Colonic mucosa (tissue), 4 donors: Measurements from ENCODE around the gene CPEB4. TPM values are rescaled to one million over a fixed set of nuclear protein-coding genes. Genes with fewer than 3 reads are reported as not detected.

Source experiments
- DNase-seq: peaks from one replicate; pipeline ENCODE4 v3.0.0-alpha.2; 2020
- H3K27ac ChIP-seq: fragments of 200-600 bp; one replicate; pipeline ENCODE4 v1.8.0; 2021
- H3K27me3 ChIP-seq: fragments of 200-600 bp; one replicate; pipeline ENCODE4 v1.8.0; 2021
- H3K36me3 ChIP-seq: fragments of 200-600 bp; one replicate; pipeline ENCODE4 v1.8.0; 2021
- H3K4me1 ChIP-seq: fragments of 200-600 bp; one replicate; pipeline ENCODE4 v1.8.0; 2021; ENCODE audit warnings: mild to moderate bottlenecking
- H3K4me3 ChIP-seq: fragments of 200-600 bp; one replicate; pipeline ENCODE4 v1.8.0; 2021
- H3K9ac ChIP-seq, 2 donors: one replicate each; pipeline ENCODE4 v1.7.0; 2013; ENCODE audit warnings: control low read depth in 2 of 2, low read depth in 2 of 2, low read length in 2 of 2
- H3K9me3 ChIP-seq: fragments of 200-600 bp; one replicate; pipeline ENCODE4 v1.8.0; 2021
- intact Hi-C: fragments of 100-400 bp; cut with DNase I; formaldehyde crosslinking; loops from one replicate; pipeline ENCODE4 v1.14.1; 2022
- total RNA-seq, 2 donors: library from RNA; stranded (reverse); fragmentation: NEBNext Ultra II Directional in 1 of 2; extraction: Animal tissue kit (Norgen Biotek cat#: 25700) in 1 of 2; gene quantifications; one replicate each; pipeline ENCODE4 v1.2.1, GENCODE V29; 2021
- TF ChIP-seq, protein P1 (sequence below): fragments of 200-600 bp; IDR thresholded peaks from one replicate; pipeline ENCODE4 v1.8.0; 2022; ENCODE audit warnings: antibody characterized with exemption, mild to moderate bottlenecking
- donor health status: healthy.
- donor health status: DM: no; HTN: no; CAD: no.
- donor health status: DM: no; HTN: no; CAD: no.

The CPEB4 gene
- total RNA-seq, 2 donors from 2014 or later = 23.3 to 41.7 TPM

DNA sequence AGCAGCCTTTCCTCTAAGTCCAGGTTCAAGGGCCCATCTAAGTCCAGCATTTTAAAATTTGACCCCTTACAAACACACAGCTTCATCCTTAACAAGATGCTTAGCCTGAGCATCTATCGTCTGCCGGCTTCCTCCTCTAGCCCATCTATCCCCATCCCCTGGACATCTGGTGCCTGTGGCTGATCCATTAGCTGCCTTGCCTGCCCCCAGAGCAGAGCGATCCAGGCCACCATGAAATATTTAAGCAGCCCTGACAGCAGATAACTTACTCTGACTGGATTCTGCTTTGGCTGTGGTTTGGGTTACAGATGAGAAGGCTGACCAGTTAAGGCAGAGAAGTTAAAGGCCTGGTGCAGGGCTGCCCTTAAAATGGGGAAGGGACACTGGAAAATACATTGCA lies 30.9 kb upstream of the CPEB4 start:
- Histone ChIP-seq H3K4me3 (no peak overlapping the region), H3K4me1 (peaks cover 3% of the 10 kb centered on the region), H3K27ac (no peak overlapping the region), H3K9ac (no peak overlapping the region), H3K9me3 (no peaks in the 10 kb centered on the region), H3K36me3 (no peaks in the 10 kb centered on the region), H3K27me3 (no peaks in the 10 kb centered on the region)
- intact Hi-C loops = no loop called here
- TF ChIP-seq, protein P1, sequence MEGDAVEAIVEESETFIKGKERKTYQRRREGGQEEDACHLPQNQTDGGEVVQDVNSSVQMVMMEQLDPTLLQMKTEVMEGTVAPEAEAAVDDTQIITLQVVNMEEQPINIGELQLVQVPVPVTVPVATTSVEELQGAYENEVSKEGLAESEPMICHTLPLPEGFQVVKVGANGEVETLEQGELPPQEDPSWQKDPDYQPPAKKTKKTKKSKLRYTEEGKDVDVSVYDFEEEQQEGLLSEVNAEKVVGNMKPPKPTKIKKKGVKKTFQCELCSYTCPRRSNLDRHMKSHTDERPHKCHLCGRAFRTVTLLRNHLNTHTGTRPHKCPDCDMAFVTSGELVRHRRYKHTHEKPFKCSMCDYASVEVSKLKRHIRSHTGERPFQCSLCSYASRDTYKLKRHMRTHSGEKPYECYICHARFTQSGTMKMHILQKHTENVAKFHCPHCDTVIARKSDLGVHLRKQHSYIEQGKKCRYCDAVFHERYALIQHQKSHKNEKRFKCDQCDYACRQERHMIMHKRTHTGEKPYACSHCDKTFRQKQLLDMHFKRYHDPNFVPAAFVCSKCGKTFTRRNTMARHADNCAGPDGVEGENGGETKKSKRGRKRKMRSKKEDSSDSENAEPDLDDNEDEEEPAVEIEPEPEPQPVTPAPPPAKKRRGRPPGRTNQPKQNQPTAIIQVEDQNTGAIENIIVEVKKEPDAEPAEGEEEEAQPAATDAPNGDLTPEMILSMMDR = no peak
- DNase-seq = no peak

DNA sequence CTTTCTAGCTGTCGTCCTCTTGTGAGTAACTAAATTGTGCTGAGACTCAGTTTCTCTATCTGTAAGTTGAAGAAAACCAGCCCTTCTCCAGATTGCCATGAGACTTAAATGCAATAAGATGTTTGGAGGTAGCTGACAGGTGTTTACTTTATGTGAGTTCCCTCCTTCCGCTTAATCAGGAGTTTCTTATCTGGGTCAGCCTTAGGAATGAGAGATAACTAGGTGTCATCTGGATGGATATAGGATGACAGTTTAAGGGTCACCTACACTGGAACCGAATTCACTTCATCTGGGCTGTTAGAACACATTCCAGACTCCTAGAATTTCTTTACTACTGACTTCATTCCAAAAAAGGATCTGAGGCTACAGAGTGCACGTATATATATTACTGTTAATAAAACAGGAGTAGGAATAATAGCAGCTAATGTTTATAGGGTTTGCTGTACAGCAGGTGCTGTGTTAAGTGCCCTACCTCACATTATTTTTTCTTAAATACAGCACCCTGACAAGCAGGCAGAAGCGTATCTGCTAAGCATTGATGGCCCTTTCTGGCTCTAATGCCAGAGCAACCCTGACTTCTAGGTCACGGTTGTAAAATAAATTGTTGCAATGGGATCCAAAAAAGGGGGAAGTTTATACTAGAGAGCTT lies 30.0 kb upstream of the CPEB4 start:
- Histone ChIP-seq H3K27me3 (no peaks in the 10 kb centered on the region), H3K27ac (peak overlapping the region; percentile 51), H3K9ac (no peak overlapping the region), H3K4me3 (no peak overlapping the region), H3K36me3 (no peaks in the 10 kb centered on the region), H3K9me3 (no peaks in the 10 kb centered on the region), H3K4me1 (peaks cover 3% of the 10 kb centered on the region)
- DNase-seq = no peak
- TF ChIP-seq, protein P1 = no peak
- intact Hi-C loops = no loop called here

DNA sequence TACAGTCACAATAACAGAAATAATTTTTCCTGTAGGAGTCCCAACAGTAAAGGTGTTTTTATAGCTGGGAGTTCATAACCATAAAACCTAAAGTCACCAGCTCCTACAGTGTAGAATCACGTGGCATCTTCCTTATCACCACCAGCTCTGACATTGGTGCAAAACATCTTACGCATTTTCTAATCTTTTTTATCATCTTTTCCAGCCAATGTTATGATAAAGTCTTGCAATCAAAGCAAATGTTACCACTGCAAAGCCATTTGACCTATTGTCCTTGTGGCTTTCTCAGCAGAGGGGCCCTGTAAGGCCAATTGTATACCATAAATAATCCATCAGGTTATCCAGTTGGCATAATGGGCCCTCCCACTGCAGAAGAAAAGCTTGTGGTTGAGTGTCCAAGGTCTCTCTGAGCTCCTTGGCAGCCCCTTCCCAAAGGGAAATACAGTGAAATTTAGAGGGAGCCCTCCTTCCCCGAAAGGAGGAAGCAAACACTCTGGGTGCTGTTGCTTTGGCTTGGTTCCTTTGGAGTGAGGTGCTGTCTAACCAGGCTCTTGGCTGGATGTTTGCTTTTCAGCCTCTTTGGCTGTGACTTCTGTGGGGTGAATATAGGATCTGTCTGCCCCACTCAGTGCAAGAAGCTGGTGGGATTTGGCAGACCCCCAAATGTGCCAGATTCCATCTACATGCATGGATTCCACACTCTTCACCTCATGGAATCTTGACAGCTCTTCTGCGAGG lies 29.3 kb upstream of the CPEB4 start:
- DNase-seq = peak; percentile 29

DNA sequence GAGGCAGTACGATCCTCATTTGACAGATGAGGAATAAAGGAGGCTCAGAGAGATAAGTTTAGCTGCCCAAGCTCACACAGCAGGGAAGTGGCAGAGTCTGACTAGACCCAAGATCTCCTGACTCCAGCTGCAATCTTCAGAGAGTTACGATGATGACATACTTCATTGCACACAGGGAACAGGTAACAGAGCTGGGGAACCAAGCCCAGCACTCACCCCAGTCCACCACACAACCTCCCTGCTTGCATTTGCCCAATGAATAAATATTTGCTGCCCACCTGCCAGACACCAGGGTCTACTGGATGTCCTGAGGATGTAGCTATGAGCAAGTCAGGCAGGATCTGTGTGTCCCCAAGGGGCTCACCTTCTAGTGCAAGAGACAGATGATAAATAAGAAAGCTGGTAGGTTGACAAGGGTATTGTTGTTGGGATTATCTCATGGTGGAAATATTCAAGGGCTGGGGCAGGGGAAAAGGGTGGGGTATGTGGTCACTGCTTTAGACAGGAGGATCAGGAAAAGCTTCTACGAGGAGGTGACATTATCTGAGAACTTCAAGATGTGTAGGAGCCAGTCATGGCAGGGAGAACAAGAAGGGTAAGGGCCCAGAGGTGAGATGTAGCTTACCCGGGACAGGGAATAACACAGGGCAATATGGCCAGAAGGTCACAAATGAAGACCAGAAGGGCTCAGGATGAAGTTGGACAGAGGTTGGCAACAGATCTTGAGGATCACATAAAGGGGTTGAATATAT lies 28.6 kb upstream of the CPEB4 start:
- H3K9me3 ChIP-seq = no peaks in the 10 kb centered on the region
- H3K4me1 ChIP-seq = peaks cover 5% of the 10 kb centered on the region
- no peak for DNase-seq
- TF ChIP-seq, protein P1 = no peak
- intact Hi-C loops = no loop called here
- no peak overlapping the region for H3K4me3 ChIP-seq
- no peaks in the 10 kb centered on the region for H3K36me3 ChIP-seq
- H3K27ac ChIP-seq = no peak overlapping the region
- H3K9ac ChIP-seq = no peak overlapping the region
- no peaks in the 10 kb centered on the region for H3K27me3 ChIP-seq

More for the DNA sequence above, 29.3 kb upstream of the CPEB4 start:
- H3K4me1 ChIP-seq = peaks cover 3% of the 10 kb centered on the region
- TF ChIP-seq, protein P1 = no peak
- no peaks in the 10 kb centered on the region for H3K36me3 ChIP-seq
- no peak overlapping the region for H3K4me3 ChIP-seq
- H3K27ac ChIP-seq = peak overlapping the region; percentile 51
- no peaks in the 10 kb centered on the region for H3K9me3 ChIP-seq
- no peak overlapping the region for H3K9ac ChIP-seq
- intact Hi-C loops = no loop called here
- H3K27me3 ChIP-seq = no peaks in the 10 kb centered on the region

DNA sequence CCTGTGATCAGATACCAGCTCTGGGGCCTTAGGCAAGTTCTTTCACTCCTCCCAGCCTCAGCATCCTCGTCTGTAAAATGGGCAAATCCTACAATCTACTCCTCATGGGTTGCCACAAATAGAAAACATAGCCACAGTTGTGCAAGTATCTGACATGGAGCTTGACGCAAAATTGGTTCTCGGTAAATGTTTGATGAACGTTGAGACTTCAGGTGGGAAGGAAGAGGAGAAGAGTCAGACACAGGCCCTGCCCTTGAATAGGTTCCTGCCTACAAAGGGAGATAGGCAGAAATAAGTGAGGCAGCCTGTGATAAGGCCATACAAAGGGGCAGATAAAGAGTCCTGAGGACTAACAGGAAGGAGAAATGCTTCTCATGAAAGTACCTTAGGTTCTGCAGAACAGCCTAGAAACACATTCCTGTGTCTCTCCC lies 26.1 kb upstream of the CPEB4 start:
- Histone ChIP-seq H3K27ac (no peak overlapping the region), H3K4me3 (no peak overlapping the region), H3K27me3 (no peaks in the 10 kb centered on the region), H3K9ac (no peak overlapping the region), H3K4me1 (peaks cover 8% of the 10 kb centered on the region), H3K36me3 (no peaks in the 10 kb centered on the region), H3K9me3 (no peaks in the 10 kb centered on the region)
- DNase-seq = no peak
- TF ChIP-seq, protein P1 = no peak
- intact Hi-C loops = no loop called here
